MM.1S (cell line): ENCODE measurements around the gene BRINP3.
A peak's percentile ranks its signal among the peaks of the same experiment; 100 is the strongest.

ENCODE experiments used
- DNase-seq: peaks from one replicate; pipeline ENCODE4 v3.0.0-alpha.2; 2015
- H2AFZ ChIP-seq: fragments of 300-600 bp; sonication (generic); 2 replicates; pipeline ENCODE4 v1.6.0; 2016; ENCODE audit warnings: antibody characterized with exemption, low read length
- H3F3A ChIP-seq: fragments of 300-600 bp; sonication (generic); 2 replicates; pipeline ENCODE4 v1.6.1; 2016; ENCODE audit warnings: mild to moderate bottlenecking, antibody characterized with exemption, low read length, moderate library complexity, mixed read lengths; ENCODE audit not compliant: insufficient read depth
- H3K27ac ChIP-seq: fragments of 300-600 bp; sonication (generic); 2 replicates; pipeline ENCODE4 v1.5.1; 2016; ENCODE audit warnings: mild to moderate bottlenecking, low read length
- H3K27me3 ChIP-seq: fragments of 300-600 bp; sonication (generic); replicated peaks from 2 replicates; pipeline ENCODE4 v1.6.0; 2016; ENCODE audit warnings: low read length; ENCODE audit not compliant: insufficient read depth
- H3K36me3 ChIP-seq: fragments of 300-600 bp; sonication (generic); replicated peaks from 2 replicates; pipeline ENCODE4 v1.6.1; 2016; ENCODE audit warnings: mild to moderate bottlenecking, low read length, mixed read lengths; ENCODE audit not compliant: insufficient read depth
- H3K4me1 ChIP-seq: fragments of 300-600 bp; sonication (generic); 2 replicates; pipeline ENCODE4 v1.6.1; 2016; ENCODE audit warnings: low read length, mixed read lengths
- H3K4me2 ChIP-seq: fragments of 300-600 bp; sonication (generic); 2 replicates; pipeline ENCODE4 v1.6.0; 2016; ENCODE audit warnings: low read depth, low read length
- H3K4me3 ChIP-seq: fragments of 300-600 bp; sonication (generic); 2 replicates; pipeline ENCODE4 v1.5.1; 2016; ENCODE audit warnings: low read length, mixed read lengths
- H3K79me2 ChIP-seq: fragments of 300-600 bp; sonication (generic); 2 replicates; pipeline ENCODE4 v1.6.1; 2016; ENCODE audit warnings: mixed run types, low read length, mixed read lengths
- H3K9ac ChIP-seq: fragments of 300-600 bp; sonication (generic); 2 replicates; pipeline ENCODE4 v1.6.1; 2016; ENCODE audit warnings: low read length, mixed read lengths
- H3K9me2 ChIP-seq: fragments of 300-600 bp; sonication (generic); replicated peaks from 2 replicates; pipeline ENCODE4 v1.6.1; 2016; ENCODE audit warnings: mild to moderate bottlenecking, low read length, mixed read lengths; ENCODE audit not compliant: insufficient read depth
- H3K9me3 ChIP-seq: fragments of 300-600 bp; sonication (generic); replicated peaks from 2 replicates; pipeline ENCODE4 v1.6.1; 2016; ENCODE audit warnings: mild to moderate bottlenecking, low read length, mixed read lengths; ENCODE audit not compliant: insufficient read depth
- H4K20me1 ChIP-seq: fragments of 300-600 bp; sonication (generic); 2 replicates; pipeline ENCODE4 v1.6.1; 2016; ENCODE audit warnings: mild to moderate bottlenecking, low read length, moderate library complexity, mixed read lengths; ENCODE audit not compliant: insufficient read depth
- EZH2 ChIP-seq: fragments of 300-600 bp; sonication (generic); optimal IDR thresholded peaks from 2 replicates; pipeline ENCODE3; 2017; ENCODE audit warnings: low read depth, mild to moderate bottlenecking, antibody characterized with exemption, low read length, mixed read lengths
- EZH2phosphoT487 ChIP-seq: fragments of 300-600 bp; sonication (generic); IDR thresholded peaks from 2 replicates; pipeline ENCODE4 v1.6.1; 2018; ENCODE audit warnings: antibody characterized with exemption, low read length
- TF ChIP-seq, protein P1 (sequence below): fragments of 300-600 bp; sonication (generic); IDR thresholded peaks from 2 replicates; pipeline ENCODE4 v1.5.1; 2016; ENCODE audit warnings: antibody characterized with exemption, low read length, mixed read lengths

The BRINP3 gene

GRCh38 chr1:190377991-190378390 lies 99.7 kb downstream of the BRINP3 start:
- Histone ChIP-seq H3K27me3 (no peaks in the 10 kb centered on the region), H3K79me2 (no peaks in the 10 kb centered on the region), H2AFZ (no peak overlapping the region), H3K4me3 (no peak overlapping the region), H3K4me2 (peak overlapping the region; percentile 35), H4K20me1 (no peaks in the 10 kb centered on the region), H3F3A (peaks cover 3% of the 10 kb centered on the region; the same call in 1 of the 2 replicates), H3K9ac (no peak overlapping the region), H3K27ac (no peak overlapping the region), H3K4me1 (peaks cover 22% of the 10 kb centered on the region), H3K9me3 (no peaks in the 10 kb centered on the region), H3K36me3 (no peaks in the 10 kb centered on the region), H3K9me2 (no peaks in the 10 kb centered on the region)
- no peak for DNase-seq
- TF ChIP-seq, protein P1, sequence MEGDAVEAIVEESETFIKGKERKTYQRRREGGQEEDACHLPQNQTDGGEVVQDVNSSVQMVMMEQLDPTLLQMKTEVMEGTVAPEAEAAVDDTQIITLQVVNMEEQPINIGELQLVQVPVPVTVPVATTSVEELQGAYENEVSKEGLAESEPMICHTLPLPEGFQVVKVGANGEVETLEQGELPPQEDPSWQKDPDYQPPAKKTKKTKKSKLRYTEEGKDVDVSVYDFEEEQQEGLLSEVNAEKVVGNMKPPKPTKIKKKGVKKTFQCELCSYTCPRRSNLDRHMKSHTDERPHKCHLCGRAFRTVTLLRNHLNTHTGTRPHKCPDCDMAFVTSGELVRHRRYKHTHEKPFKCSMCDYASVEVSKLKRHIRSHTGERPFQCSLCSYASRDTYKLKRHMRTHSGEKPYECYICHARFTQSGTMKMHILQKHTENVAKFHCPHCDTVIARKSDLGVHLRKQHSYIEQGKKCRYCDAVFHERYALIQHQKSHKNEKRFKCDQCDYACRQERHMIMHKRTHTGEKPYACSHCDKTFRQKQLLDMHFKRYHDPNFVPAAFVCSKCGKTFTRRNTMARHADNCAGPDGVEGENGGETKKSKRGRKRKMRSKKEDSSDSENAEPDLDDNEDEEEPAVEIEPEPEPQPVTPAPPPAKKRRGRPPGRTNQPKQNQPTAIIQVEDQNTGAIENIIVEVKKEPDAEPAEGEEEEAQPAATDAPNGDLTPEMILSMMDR, result no peak
- TF ChIP-seq EZH2phosphoT487 (no peak), EZH2 (no peak)

DNA sequence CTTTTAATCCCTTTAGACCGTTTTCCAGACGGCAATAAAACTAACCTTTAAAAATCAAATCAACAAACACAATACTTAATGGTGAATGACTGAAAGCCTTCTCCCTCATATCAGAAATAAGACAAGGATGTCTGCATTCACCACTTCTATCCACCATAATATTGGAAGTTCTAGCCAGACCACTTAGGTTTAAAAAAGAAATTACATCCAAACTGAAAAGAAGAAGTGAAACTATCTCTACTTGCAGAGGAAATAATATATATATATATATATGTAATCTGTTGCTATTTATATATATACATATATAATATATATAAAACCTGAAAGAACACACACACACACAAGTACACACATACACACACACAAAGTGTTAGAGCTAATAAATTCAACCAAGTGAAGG lies 100.4 kb downstream of the BRINP3 start:
- H3K9ac ChIP-seq, result no peak overlapping the region
- H3K27ac ChIP-seq, result peak overlapping the region; percentile 46; the same call in 1 of the 2 replicates
- DNase-seq, result peak; percentile 33
- H3K4me1 ChIP-seq, result peaks cover 22% of the 10 kb centered on the region
- H3F3A ChIP-seq, result peaks cover 3% of the 10 kb centered on the region; the same call in 1 of the 2 replicates
- H3K9me2 ChIP-seq, result no peaks in the 10 kb centered on the region
- H3K4me3 ChIP-seq, result peak overlapping the region; percentile 29
- H3K36me3 ChIP-seq, result no peaks in the 10 kb centered on the region
- no peaks in the 10 kb centered on the region for H3K9me3 ChIP-seq
- peak overlapping the region; percentile 81 for H3K4me2 ChIP-seq
- TF ChIP-seq EZH2phosphoT487, result no peak
- H3K79me2 ChIP-seq, result no peaks in the 10 kb centered on the region
- H2AFZ ChIP-seq, result no peak overlapping the region
- H3K27me3 ChIP-seq, result no peaks in the 10 kb centered on the region
- no peaks in the 10 kb centered on the region for H4K20me1 ChIP-seq

DNA sequence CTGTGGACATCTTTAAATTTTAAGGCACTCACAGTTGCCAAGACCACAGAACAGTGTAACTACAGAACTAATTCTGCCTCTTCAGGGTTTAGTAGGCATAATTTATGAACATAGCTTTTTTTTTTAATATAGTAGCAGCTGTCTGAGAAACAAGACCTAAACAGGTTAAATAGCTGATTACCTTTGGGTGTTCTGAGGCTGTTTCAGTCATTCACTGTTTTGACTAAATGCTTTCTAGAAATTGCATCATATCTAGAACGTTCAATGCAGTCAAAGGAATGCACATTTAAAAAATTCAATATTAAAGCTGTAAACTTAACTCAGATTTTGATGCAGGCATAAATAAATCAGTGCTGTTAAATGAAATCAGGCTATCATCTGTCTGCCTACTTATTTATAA lies 101.6 kb downstream of the BRINP3 start:
- Histone ChIP-seq H2AFZ (no peak overlapping the region), H3K9me2 (no peaks in the 10 kb centered on the region), H3K4me2 (no peak overlapping the region)

More for the DNA sequence above, 101.6 kb downstream of the BRINP3 start:
- no peak overlapping the region for H3K4me3 ChIP-seq
- no peaks in the 10 kb centered on the region for H3K79me2 ChIP-seq
- H4K20me1 ChIP-seq, result no peaks in the 10 kb centered on the region
- H3K9me3 ChIP-seq, result no peaks in the 10 kb centered on the region
- TF ChIP-seq EZH2phosphoT487 (no peak), EZH2 (no peak)
- TF ChIP-seq, protein P1, result no peak
- H3F3A ChIP-seq, result peaks cover 3% of the 10 kb centered on the region; the same call in 1 of the 2 replicates
- H3K27ac ChIP-seq, result no peak overlapping the region
- no peak for DNase-seq
- no peak overlapping the region for H3K9ac ChIP-seq
- H3K36me3 ChIP-seq, result no peaks in the 10 kb centered on the region
- H3K4me1 ChIP-seq, result peaks cover 22% of the 10 kb centered on the region
- no peaks in the 10 kb centered on the region for H3K27me3 ChIP-seq
